GM23248 (cell line): ENCODE data around the gene DCDC1. TPM values are rescaled to one million over a fixed set of nuclear protein-coding genes. Genes with fewer than 3 reads are reported as not detected.
A peak's percentile ranks its signal among the peaks of the same experiment; 100 is the strongest.

Experiments
- DNase-seq: peaks from one replicate; pipeline ENCODE4 v3.0.0-alpha.2; 2015
- H2AFZ ChIP-seq: fragments of 200-600 bp; sonication (generic); 2 replicates; pipeline ENCODE4 v1.6.1; 2016; ENCODE audit warnings: antibody characterized with exemption
- H3F3A ChIP-seq: fragments of 200-600 bp; sonication (generic); 2 replicates; pipeline ENCODE4 v1.6.1; 2016; ENCODE audit warnings: mild to moderate bottlenecking, antibody characterized with exemption, mixed run types; ENCODE audit not compliant: insufficient read depth
- H3K27ac ChIP-seq: fragments of 200-600 bp; sonication (generic); 2 replicates; pipeline ENCODE4 v1.5.1; 2016; ENCODE audit warnings: mild to moderate bottlenecking
- H3K27me3 ChIP-seq: fragments of 200-600 bp; sonication (generic); replicated peaks from 2 replicates; pipeline ENCODE4 v1.6.1; 2016; ENCODE audit warnings: mild to moderate bottlenecking; ENCODE audit not compliant: insufficient read depth
- H3K36me3 ChIP-seq: fragments of 200-600 bp; sonication (generic); 2 replicates; pipeline ENCODE4 v1.6.1; 2016; ENCODE audit warnings: low read depth, mild to moderate bottlenecking
- H3K4me1 ChIP-seq: fragments of 200-600 bp; sonication (generic); 2 replicates; pipeline ENCODE4 v1.6.1; 2016; ENCODE audit warnings: mild to moderate bottlenecking; ENCODE audit not compliant: insufficient read depth
- H3K4me2 ChIP-seq: fragments of 200-600 bp; sonication (generic); one replicate; pipeline ENCODE4 v1.6.1; 2016; ENCODE audit warnings: mild to moderate bottlenecking; ENCODE audit not compliant: unreplicated experiment
- H3K4me3 ChIP-seq: fragments of 200-600 bp; sonication (generic); 2 replicates; pipeline ENCODE4 v1.5.1; 2016; ENCODE audit warnings: mild to moderate bottlenecking
- H3K79me2 ChIP-seq: fragments of 200-600 bp; sonication (generic); 2 replicates; pipeline ENCODE4 v1.6.1; 2016; ENCODE audit warnings: mild to moderate bottlenecking; ENCODE audit not compliant: insufficient read depth
- H3K9ac ChIP-seq: fragments of 200-600 bp; sonication (generic); 2 replicates; pipeline ENCODE4 v1.6.1; 2016; ENCODE audit warnings: mild to moderate bottlenecking
- H3K9me2 ChIP-seq: fragments of 200-600 bp; sonication (generic); 2 replicates; pipeline ENCODE4 v1.6.1; 2016; ENCODE audit warnings: mixed run types, mild to moderate bottlenecking, moderate library complexity; ENCODE audit not compliant: insufficient read depth
- H3K9me3 ChIP-seq: fragments of 200-600 bp; sonication (generic); one replicate; pipeline ENCODE4 v1.6.1; 2017; ENCODE audit warnings: low read depth
- H4K20me1 ChIP-seq: fragments of 200-600 bp; sonication (generic); 2 replicates; pipeline ENCODE4 v1.6.0; 2016; ENCODE audit not compliant: insufficient read depth
- EZH2 ChIP-seq: fragments of 200-600 bp; sonication (generic); IDR thresholded peaks from 2 replicates; pipeline ENCODE4 v1.6.1; 2018; ENCODE audit warnings: antibody characterized with exemption, mild to moderate bottlenecking; ENCODE audit not compliant: insufficient read depth, poor library complexity, severe bottlenecking
- EZH2phosphoT487 ChIP-seq: fragments of 200-600 bp; sonication (generic); IDR thresholded peaks from 2 replicates; pipeline ENCODE4 v1.6.1; 2018; ENCODE audit warnings: antibody characterized with exemption, moderate library complexity, mild to moderate bottlenecking, low read depth; ENCODE audit not compliant: insufficient read depth
- WGBS, 2 experiments: methylation state at CpG; one replicate each; pipeline ENCODE4 v1.1.6; 2015 to 2017; ENCODE audit warnings: low lambda C conversion rate in 2 of 2, low coverage in 1 of 2; ENCODE audit errors: missing lambda C conversion rate in 2 of 2; 5-methylcytosine and 5-hydroxymethylcytosine counted together
- in situ Hi-C: fragments of 300-500 bp; cut with MboI; formaldehyde crosslinking; loops from 2 replicates; pipeline ENCODE4 v1.15.0; 2020
- polyA plus RNA-seq: library from polyadenylated mRNA; unstranded; fragments of >200 nt; fragmentation: Nextera tagmentation; extraction: Ambion mirVana; gene quantifications from 2 replicates; pipeline ENCODE4 v1.2.1, GENCODE V29; 2016
- total RNA-seq: library from RNA; depleted of rRNA; stranded (reverse); fragments of >200 nt; shearing (Covaris generic); gene quantifications from 2 replicates; pipeline ENCODE4 v1.2.3, GENCODE V29; 2014

DCDC1 gene
- total and polyA plus RNA-seq, 2 experiments from 2014 or later, result not detected

DNA sequence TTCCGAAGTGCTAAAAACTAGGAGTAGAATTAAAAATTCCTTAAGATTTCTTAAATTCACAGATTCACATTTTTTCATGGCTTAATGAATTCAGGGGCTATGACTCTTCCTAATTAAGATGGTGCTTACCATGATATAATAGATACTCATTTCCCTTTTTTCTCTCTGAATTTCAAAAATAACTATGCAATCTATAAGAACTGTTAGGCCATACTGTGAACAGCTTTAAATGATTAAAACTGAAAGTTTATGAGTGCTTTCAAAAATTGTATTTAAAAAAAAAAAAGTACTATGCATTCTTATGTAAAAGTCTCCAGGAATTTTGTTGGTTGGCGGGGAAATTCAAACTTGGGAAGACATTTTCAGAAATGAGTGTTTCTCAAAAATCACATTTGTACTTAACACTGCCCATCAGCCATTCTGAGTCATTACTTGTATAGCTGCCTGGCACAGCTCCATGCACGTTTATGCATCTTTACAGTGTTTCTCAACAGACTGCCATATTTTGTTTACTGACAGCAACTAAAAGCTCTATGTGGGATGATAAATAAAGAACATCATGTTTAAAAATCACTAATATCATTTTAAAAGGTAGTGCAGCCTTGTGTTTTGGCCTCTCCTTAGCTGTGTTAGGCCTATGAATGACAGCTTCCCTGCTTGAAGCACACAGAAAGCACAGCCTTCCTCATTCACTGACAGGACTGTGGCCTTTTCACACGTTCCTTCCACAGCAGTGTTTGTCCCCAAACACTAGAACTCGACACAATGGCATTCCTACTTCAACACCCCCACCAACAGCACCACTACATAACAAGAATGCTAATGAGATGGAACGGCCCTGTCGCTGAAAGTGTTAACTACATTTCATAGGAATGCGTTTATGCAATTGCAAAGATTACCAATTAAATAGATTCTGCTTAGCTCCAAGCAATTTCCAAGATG lies 131.4 kb downstream of the DCDC1 start:
- Histone ChIP-seq H3F3A (no peaks in the 10 kb centered on the region), H3K4me1 (no peaks in the 10 kb centered on the region), H3K36me3 (no peaks in the 10 kb centered on the region), H3K4me3 (no peak overlapping the region), H3K9me2 (no peaks in the 10 kb centered on the region), H3K9me3 (no peaks in the 10 kb centered on the region), H3K4me2 (no peak overlapping the region), H4K20me1 (no peaks in the 10 kb centered on the region), H2AFZ (peak overlapping the region; percentile 31; the same call in 1 of the 2 replicates), H3K79me2 (no peaks in the 10 kb centered on the region), H3K9ac (no peak overlapping the region), H3K27me3 (no peaks in the 10 kb centered on the region), H3K27ac (no peak overlapping the region)
- in situ Hi-C loops, result loop anchor here (25.0 kb wide), 1 partner anchor 949 kb away; no protein-coding TSS in a partner anchor
- TF ChIP-seq EZH2phosphoT487, result no peak
- no peak for TF ChIP-seq EZH2
- peak; percentile 54 for DNase-seq
- WGBS, 2 experiments, result 32 to 33% methylated on average over 8 of the region's 8 CpGs

DNA sequence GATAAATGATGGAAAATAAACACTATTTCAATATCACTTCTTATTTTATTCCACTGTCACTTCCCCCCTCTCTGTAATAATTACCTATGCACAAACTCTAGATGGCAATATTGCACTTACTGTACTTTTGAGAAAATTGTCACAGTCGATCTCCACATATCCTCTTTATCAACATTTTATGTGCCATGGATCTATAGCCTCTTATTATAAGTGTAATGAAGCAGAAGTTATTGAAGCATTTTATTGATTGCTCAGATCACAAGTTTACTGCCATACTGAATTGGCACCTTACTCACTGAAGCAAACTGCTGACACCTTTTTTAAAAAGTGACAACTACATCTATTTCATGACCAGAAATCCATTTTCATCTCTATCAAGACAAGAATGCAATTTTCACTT lies 133.4 kb downstream of the DCDC1 start:
- H3K9me3 ChIP-seq, result no peaks in the 10 kb centered on the region
- no peaks in the 10 kb centered on the region for H3K27me3 ChIP-seq
- no peaks in the 10 kb centered on the region for H3K79me2 ChIP-seq
- H3K27ac ChIP-seq, result no peak overlapping the region
- no peaks in the 10 kb centered on the region for H3F3A ChIP-seq
- H4K20me1 ChIP-seq, result no peaks in the 10 kb centered on the region
- H3K4me3 ChIP-seq, result no peak overlapping the region
- H3K36me3 ChIP-seq, result no peaks in the 10 kb centered on the region
- in situ Hi-C loops, result loop anchor here (25.0 kb wide), 1 partner anchor 951 kb away; no protein-coding TSS in a partner anchor
- no peak overlapping the region for H3K9ac ChIP-seq
- H3K9me2 ChIP-seq, result no peaks in the 10 kb centered on the region
- 0 out of 2 replicates have a peak overlapping the region, but pooled peaks have one; percentile 22 for H2AFZ ChIP-seq
- 0% methylated on average over 1 of the region's 1 CpG for WGBS, 2 experiments
- no peaks in the 10 kb centered on the region for H3K4me1 ChIP-seq
- DNase-seq, result peak; percentile 39
- no peak overlapping the region for H3K4me2 ChIP-seq
- TF ChIP-seq EZH2phosphoT487 (no peak), EZH2 (no peak)

DNA sequence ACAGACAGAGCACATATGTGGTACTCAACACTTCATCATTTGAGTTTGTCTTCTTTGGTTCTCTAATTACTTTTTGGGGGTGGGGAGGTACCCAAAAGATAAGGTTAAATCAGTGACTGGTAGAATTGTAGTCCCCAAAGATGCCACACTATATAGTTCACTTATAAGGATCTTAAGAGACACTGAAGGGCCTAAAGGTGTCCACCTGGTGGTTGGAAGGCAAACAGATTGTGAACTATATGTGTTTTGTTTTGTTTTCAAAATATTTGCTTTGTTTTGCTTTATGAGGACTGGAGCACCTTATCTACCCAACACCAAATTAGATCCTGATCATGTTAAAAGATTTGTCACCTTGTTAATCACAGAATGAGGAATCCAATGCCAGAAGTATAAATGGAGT lies 136.1 kb downstream of the DCDC1 start:
- Histone ChIP-seq H3K4me1 (no peaks in the 10 kb centered on the region), H3K4me2 (no peak overlapping the region), H4K20me1 (no peaks in the 10 kb centered on the region), H3F3A (no peaks in the 10 kb centered on the region), H3K9ac (no peak overlapping the region), H2AFZ (no peak overlapping the region), H3K4me3 (no peak overlapping the region), H3K9me3 (no peaks in the 10 kb centered on the region), H3K9me2 (no peaks in the 10 kb centered on the region), H3K36me3 (no peaks in the 10 kb centered on the region), H3K27me3 (no peaks in the 10 kb centered on the region), H3K79me2 (no peaks in the 10 kb centered on the region), H3K27ac (no peak overlapping the region)
- peak; percentile 14 for DNase-seq
- TF ChIP-seq EZH2 (no peak), EZH2phosphoT487 (no peak)
- in situ Hi-C loops, result loop anchor here (25.0 kb wide), 1 partner anchor 954 kb away; no protein-coding TSS in a partner anchor

DNA sequence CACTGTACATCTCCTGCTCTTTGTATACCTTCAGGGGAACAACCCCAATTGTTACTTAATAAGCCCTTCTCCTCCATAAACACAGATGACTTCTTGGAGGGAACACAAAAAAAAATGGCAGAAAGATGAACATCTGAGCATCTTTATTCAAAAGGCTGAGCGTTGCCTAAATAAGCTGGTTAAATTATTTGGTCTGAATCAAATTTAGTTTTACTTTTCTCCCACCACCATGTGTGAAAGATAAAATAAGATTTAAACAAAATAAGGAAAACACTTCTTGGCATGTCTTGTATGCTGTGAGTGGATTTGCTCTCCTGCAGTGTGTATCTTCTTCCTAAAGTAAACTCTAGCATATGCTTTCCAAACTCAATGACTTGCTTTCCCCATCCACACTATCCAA lies 137.9 kb downstream of the DCDC1 start:
- Histone ChIP-seq H3K27ac (no peak overlapping the region), H2AFZ (no peak overlapping the region), H3K79me2 (no peaks in the 10 kb centered on the region), H3K9ac (no peak overlapping the region), H3K4me2 (no peak overlapping the region), H3K4me1 (no peaks in the 10 kb centered on the region), H3K27me3 (no peaks in the 10 kb centered on the region), H3K9me3 (no peaks in the 10 kb centered on the region), H3K9me2 (no peaks in the 10 kb centered on the region), H4K20me1 (no peaks in the 10 kb centered on the region), H3K36me3 (no peaks in the 10 kb centered on the region), H3F3A (no peaks in the 10 kb centered on the region), H3K4me3 (no peak overlapping the region)
- 56 to 70% methylated on average over 1 of the region's 1 CpG for WGBS, 2 experiments
- TF ChIP-seq EZH2 (no peak), EZH2phosphoT487 (no peak)
- in situ Hi-C loops, result loop anchor here (25.0 kb wide), 1 partner anchor 956 kb away; no protein-coding TSS in a partner anchor
- DNase-seq, result no peak
